ENCODE measurements around the gene USP37. TPM values are rescaled to one million over a fixed set of nuclear protein-coding genes. Genes with fewer than 3 reads are reported as not detected.
A peak's percentile ranks its signal among the peaks of the same experiment; 100 is the strongest.

Gene USP37
- total RNA-seq, 1 donor from 2014 or later: 6.4 TPM

DNA sequence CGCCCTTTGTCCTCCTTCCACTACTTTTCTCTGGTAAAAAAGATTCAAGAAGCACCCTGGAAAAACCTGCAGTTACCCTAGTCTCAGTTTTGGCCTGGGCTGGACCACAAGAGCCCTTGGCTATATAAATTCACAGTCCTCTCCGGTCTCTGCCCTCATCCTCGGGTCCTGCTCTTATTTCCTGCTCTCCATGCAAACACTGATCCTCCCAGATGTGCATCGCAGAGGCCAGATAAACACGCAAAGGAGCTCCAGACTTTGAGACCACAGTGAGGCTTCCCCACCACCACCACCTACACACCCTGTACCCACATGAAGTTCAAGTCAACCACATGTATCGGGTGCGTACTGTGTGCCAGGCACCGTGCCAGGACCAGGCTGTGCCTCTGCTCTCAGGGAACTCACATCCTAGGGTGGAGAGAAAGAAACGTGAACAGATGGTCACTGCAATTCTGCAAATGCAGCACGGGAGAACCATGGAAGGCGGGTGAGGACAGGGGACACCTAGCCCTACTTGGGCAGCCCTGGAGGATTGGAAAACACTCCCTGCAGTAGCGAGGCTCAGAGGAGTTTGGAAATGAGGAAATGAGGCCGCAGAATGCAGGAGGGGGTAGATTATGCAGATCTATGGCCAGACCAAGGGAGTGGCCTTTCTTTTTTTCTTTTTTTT is 161.1 kb downstream of the USP37 start:
- H3K4me1 ChIP-seq (ENCODE audit: insufficient read depth, low read length): peaks cover 18% of the 10 kb centered on the region
- peaks cover 3% of the 10 kb centered on the region for H3K36me3 ChIP-seq (ENCODE audit: insufficient read depth, low read length)
- no peaks in the 10 kb centered on the region for H3K27me3 ChIP-seq (ENCODE audit: insufficient read depth, low read length)
- peak overlapping the region; percentile 91 for H3K27ac Mint-ChIP-seq (ENCODE audit: unreplicated experiment)
- H3K27me3 Mint-ChIP-seq (ENCODE audit: low read depth, unreplicated experiment): peaks cover 2% of the 10 kb centered on the region
- DNase-seq (ENCODE audit: low read depth) (peak; percentile 49), FAIRE-seq (no peak)
- H3K4me1 Mint-ChIP-seq (ENCODE audit: low read depth, unreplicated experiment): peaks cover 7% of the 10 kb centered on the region
- no peaks in the 10 kb centered on the region for H3K9me3 Mint-ChIP-seq (ENCODE audit: unreplicated experiment)
- TF ChIP-seq, protein P1, sequence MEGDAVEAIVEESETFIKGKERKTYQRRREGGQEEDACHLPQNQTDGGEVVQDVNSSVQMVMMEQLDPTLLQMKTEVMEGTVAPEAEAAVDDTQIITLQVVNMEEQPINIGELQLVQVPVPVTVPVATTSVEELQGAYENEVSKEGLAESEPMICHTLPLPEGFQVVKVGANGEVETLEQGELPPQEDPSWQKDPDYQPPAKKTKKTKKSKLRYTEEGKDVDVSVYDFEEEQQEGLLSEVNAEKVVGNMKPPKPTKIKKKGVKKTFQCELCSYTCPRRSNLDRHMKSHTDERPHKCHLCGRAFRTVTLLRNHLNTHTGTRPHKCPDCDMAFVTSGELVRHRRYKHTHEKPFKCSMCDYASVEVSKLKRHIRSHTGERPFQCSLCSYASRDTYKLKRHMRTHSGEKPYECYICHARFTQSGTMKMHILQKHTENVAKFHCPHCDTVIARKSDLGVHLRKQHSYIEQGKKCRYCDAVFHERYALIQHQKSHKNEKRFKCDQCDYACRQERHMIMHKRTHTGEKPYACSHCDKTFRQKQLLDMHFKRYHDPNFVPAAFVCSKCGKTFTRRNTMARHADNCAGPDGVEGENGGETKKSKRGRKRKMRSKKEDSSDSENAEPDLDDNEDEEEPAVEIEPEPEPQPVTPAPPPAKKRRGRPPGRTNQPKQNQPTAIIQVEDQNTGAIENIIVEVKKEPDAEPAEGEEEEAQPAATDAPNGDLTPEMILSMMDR (IDR thresholded peaks at IDR 0.05; ENCODE audit: insufficient read depth, low read depth, low read length): no peak
- no peak for TF ChIP-seq EZH2 (IDR thresholded peaks at IDR 0.05; ENCODE audit: insufficient read depth, low read length)
- peaks cover 5% of the 10 kb centered on the region for H4K20me1 ChIP-seq (ENCODE audit: insufficient read depth, low read length)
- peak overlapping the region; percentile 81 for H3K9ac ChIP-seq (ENCODE audit: low read length)
- H3K27ac ChIP-seq (ENCODE audit: low read depth, low read length): peak overlapping the region; percentile 59
- peak overlapping the region; percentile 92 for H2AFZ ChIP-seq (ENCODE audit: low read depth, low read length)
- H3K9me3 ChIP-seq (ENCODE audit: insufficient read depth, low read depth, low read length): no peaks in the 10 kb centered on the region
- peak overlapping the region; percentile 79 for H3K4me3 Mint-ChIP-seq (ENCODE audit: unreplicated experiment)
- peaks cover 7% of the 10 kb centered on the region for H3K79me2 ChIP-seq (ENCODE audit: insufficient read depth, low read length)
- H3K4me3 ChIP-seq (ENCODE audit: insufficient read depth, low read depth, low read length): peak overlapping the region; percentile 56
- no peaks in the 10 kb centered on the region for H3K36me3 Mint-ChIP-seq (ENCODE audit: low read depth, unreplicated experiment)
- peak overlapping the region; percentile 100 for H3K4me2 ChIP-seq (ENCODE audit: low read length)

DNA sequence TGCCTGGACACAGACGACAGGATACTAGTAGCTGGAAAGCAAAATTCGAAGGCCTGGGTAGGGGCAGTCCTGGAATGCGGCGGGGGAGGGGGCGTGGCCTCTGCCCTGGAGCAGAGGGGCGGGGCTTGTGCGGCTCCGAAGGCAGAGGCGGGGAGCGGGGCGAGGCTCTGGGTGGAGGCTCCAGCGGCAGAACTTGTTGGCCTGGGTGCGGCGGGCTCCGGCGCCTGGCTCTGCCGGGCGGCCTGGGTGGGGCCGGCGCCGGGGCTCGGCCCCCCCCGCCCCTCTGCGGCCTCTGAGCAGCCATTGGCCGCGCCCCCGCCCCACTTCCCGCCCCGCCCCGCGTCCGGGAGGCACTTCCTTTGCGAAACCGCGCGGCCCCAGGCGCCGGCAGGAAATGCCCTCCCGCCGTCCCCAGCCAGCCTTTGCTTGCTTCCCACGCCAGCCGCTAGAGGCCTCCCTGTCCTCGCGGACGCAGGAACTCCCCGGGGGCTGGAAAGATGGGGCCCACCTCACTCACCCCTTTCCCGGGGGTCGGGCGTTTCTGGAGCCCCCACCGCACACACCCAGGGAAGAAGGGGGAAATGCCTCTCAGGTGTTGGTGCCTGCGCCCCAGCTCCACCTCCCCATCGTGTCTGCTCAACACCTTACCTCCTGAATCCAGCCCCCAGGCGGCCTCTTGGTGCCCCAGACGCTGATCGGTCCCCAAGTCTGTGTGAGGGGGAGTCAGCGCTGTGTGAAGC is 161.8 kb downstream of the USP37 start:
- no peak for FAIRE-seq
- Histone ChIP-seq H3K27ac (ENCODE audit: low read depth, low read length) (peak overlapping the region; percentile 59), H3K9me3 (ENCODE audit: insufficient read depth, low read depth, low read length) (no peaks in the 10 kb centered on the region), H3K4me3 (ENCODE audit: insufficient read depth, low read depth, low read length) (peak overlapping the region; percentile 56), H3K9ac (ENCODE audit: low read length) (peak overlapping the region; percentile 81), H3K27me3 (ENCODE audit: insufficient read depth, low read length) (no peaks in the 10 kb centered on the region), H3K4me1 (ENCODE audit: insufficient read depth, low read length) (peaks cover 22% of the 10 kb centered on the region), H4K20me1 (ENCODE audit: insufficient read depth, low read length) (peaks cover 11% of the 10 kb centered on the region), H3K36me3 (ENCODE audit: insufficient read depth, low read length) (peaks cover 3% of the 10 kb centered on the region), H2AFZ (ENCODE audit: low read depth, low read length) (peak overlapping the region; percentile 92), H3K4me2 (ENCODE audit: low read length) (peak overlapping the region; percentile 100), H3K79me2 (ENCODE audit: insufficient read depth, low read length) (peaks cover 14% of the 10 kb centered on the region)
- peak; percentile 77 for DNase-seq (ENCODE audit: low read depth)
- Mint-ChIP-seq H3K27me3 (ENCODE audit: low read depth, unreplicated experiment) (no peaks in the 10 kb centered on the region), H3K4me1 (ENCODE audit: low read depth, unreplicated experiment) (peaks cover 7% of the 10 kb centered on the region), H3K27ac (ENCODE audit: unreplicated experiment) (peak overlapping the region; percentile 91), H3K36me3 (ENCODE audit: low read depth, unreplicated experiment) (no peaks in the 10 kb centered on the region), H3K9me3 (ENCODE audit: unreplicated experiment) (no peaks in the 10 kb centered on the region), H3K4me3 (ENCODE audit: unreplicated experiment) (peak overlapping the region; percentile 79)
- TF ChIP-seq EZH2 (IDR thresholded peaks at IDR 0.05; ENCODE audit: insufficient read depth, low read length): no peak
- TF ChIP-seq, protein P1 (IDR thresholded peaks at IDR 0.05; ENCODE audit: insufficient read depth, low read depth, low read length): peak; percentile 38
